SW480 (cell line): Measurements from ENCODE around the gene RBPJ.
"Not testable (repeated sequence)": the region's sequence is repeated elsewhere in the genome, so short reads cannot be mapped to it uniquely, and the experiment has no call there.

Experiments
- DNase-seq: peaks from one replicate; pipeline ENCODE4 v3.0.0-alpha.2; 2016; ENCODE audit warnings: low spot score

RBPJ gene

GRCh38 chr4:26342328-26343037 lies 21.7 kb downstream of the RBPJ start:
- peak; percentile 53 for DNase-seq

GRCh38 chr4:26343038-26343398 lies 22.2 kb downstream of the RBPJ start:
- no peak for DNase-seq

- DNase-seq = no peak
Measured at GRCh38 chr4:26344901-26345564, 24.2 kb downstream of the RBPJ start.

GRCh38 chr4:26345565-26345938 lies 24.7 kb downstream of the RBPJ start:
- DNase-seq = no peak

- DNase-seq = no peak
Measured at GRCh38 chr4:26346203-26346620, 25.4 kb downstream of the RBPJ start.

- no peak for DNase-seq
Measured at GRCh38 chr4:26349496-26349895, 28.7 kb downstream of the RBPJ start.

- no peak for DNase-seq
Measured at GRCh38 chr4:26351685-26352084, 30.9 kb downstream of the RBPJ start.

GRCh38 chr4:26354491-26354890 lies 33.7 kb downstream of the RBPJ start:
- no peak for DNase-seq

- DNase-seq = no peak
Measured at GRCh38 chr4:26355392-26356052, 34.7 kb downstream of the RBPJ start.

GRCh38 chr4:26356081-26356501 lies 35.3 kb downstream of the RBPJ start:
- peak; percentile 20 for DNase-seq

GRCh38 chr4:26359521-26359920 lies 38.7 kb downstream of the RBPJ start:
- not testable (repeated sequence) for DNase-seq

GRCh38 chr4:26360273-26360672 lies 39.5 kb downstream of the RBPJ start:
- DNase-seq = no peak

GRCh38 chr4:26360864-26361263 lies 40.0 kb downstream of the RBPJ start:
- no peak for DNase-seq

- DNase-seq = no peak
Measured at GRCh38 chr4:26361297-26361696, 40.5 kb downstream of the RBPJ start.

- no peak for DNase-seq
Measured at GRCh38 chr4:26362745-26363439, 42.1 kb downstream of the RBPJ start.

GRCh38 chr4:26365537-26366150 lies 44.8 kb downstream of the RBPJ start:
- no peak for DNase-seq

GRCh38 chr4:26367811-26368210 lies 47.0 kb downstream of the RBPJ start:
- DNase-seq = no peak

- DNase-seq = no peak
Measured at GRCh38 chr4:26368685-26369084, 47.9 kb downstream of the RBPJ start.

GRCh38 chr4:26369132-26369531 lies 48.3 kb downstream of the RBPJ start:
- DNase-seq = no peak

GRCh38 chr4:26369581-26369980 lies 48.8 kb downstream of the RBPJ start:
- DNase-seq = no peak

GRCh38 chr4:26372076-26372475 lies 51.3 kb downstream of the RBPJ start:
- no peak for DNase-seq

GRCh38 chr4:26372525-26373172 lies 51.8 kb downstream of the RBPJ start:
- DNase-seq = peak; percentile 69
